Thyroid gland (tissue), 4 donors: ENCODE measurements around the gene RFC1. TPM values are rescaled to one million over a fixed set of nuclear protein-coding genes. Genes with fewer than 3 reads are reported as not detected.
"Not testable (repeated sequence)": the region's sequence is repeated elsewhere in the genome, so short reads cannot be mapped to it uniquely, and the experiment has no call there.

Source experiments
- DNase-seq, 2 donors: peaks; one replicate each; pipeline ENCODE4 v3.0.0-alpha.2; 2019
- H3K27ac ChIP-seq, 3 donors: fragments of 200-600 bp; sonication (generic); 1 replicate in 2 of 3; 2 replicates in 1 of 3; pipeline ENCODE4 v1.5.1; 2016 to 2019; ENCODE audit warnings: mild to moderate bottlenecking in 1 of 3, moderate library complexity in 1 of 3
- H3K27me3 ChIP-seq: fragments of 200-600 bp; sonication (generic); one replicate; pipeline ENCODE4 v1.5.1; 2019
- H3K36me3 ChIP-seq, 2 donors: fragments of 200-600 bp; sonication (generic); one replicate each; pipeline ENCODE4 v1.5.1; 2016 to 2019
- H3K4me1 ChIP-seq, 2 donors: fragments of 200-600 bp; sonication (generic); one replicate each; pipeline ENCODE4 v1.5.1; 2017 to 2019
- H3K4me3 ChIP-seq, 3 donors: fragments of 200-600 bp; sonication (generic); replicated peaks in 1 of 3; 1 replicate in 2 of 3; 2 replicates in 1 of 3; pipeline ENCODE4 v1.5.1; 2016; ENCODE audit warnings: mild to moderate bottlenecking in 1 of 3
- H3K9me3 ChIP-seq: fragments of 200-600 bp; sonication (generic); one replicate; pipeline ENCODE4 v1.5.1; 2017
- POLR2A ChIP-seq, 2 donors: fragments of 450-650 bp; IDR thresholded peaks; one replicate each; pipeline ENCODE4 v1.6.1; 2017; ENCODE audit warnings: antibody characterized with exemption in 2 of 2, mild to moderate bottlenecking in 2 of 2, moderate library complexity in 1 of 2
- WGBS, 2 donors: methylation state at CpG; one replicate each; pipeline ENCODE4 v1.1.5; 2017; 5-methylcytosine and 5-hydroxymethylcytosine counted together
- intact Hi-C: fragments of 100-400 bp; cut with DNase I; formaldehyde crosslinking; loops from one replicate; pipeline ENCODE4 v1.15.1; 2023
- total RNA-seq, 4 donors: library from RNA; depleted of rRNA; stranded (reverse); fragments of >200 nt; gene quantifications; one replicate each; pipeline ENCODE4 v1.2.3, GENCODE V29; 2016
- TF ChIP-seq, protein P1 (sequence below), 6 experiments: fragments of 200-600 bp in 3 of 6; fragments of 450-650 bp in 3 of 6; sonication (generic) in 3 of 6; IDR thresholded peaks; one replicate each; pipeline ENCODE4 v1.5.1; 2016 to 2019; ENCODE audit warnings: antibody characterized with exemption in 6 of 6, mild to moderate bottlenecking in 2 of 6, inconsistent platforms in 1 of 6, moderate library complexity in 1 of 6

RFC1 gene
- total RNA-seq, 4 donors from 2014 or later, result 38.0 to 65.2 (median 46.0) TPM

GRCh38 chr4:39305912-39306677 lies 60.1 kb downstream of the RFC1 start:
- no peak for TF ChIP-seq POLR2A (IDR thresholded peaks at IDR 0.05)
- TF ChIP-seq, protein P1, sequence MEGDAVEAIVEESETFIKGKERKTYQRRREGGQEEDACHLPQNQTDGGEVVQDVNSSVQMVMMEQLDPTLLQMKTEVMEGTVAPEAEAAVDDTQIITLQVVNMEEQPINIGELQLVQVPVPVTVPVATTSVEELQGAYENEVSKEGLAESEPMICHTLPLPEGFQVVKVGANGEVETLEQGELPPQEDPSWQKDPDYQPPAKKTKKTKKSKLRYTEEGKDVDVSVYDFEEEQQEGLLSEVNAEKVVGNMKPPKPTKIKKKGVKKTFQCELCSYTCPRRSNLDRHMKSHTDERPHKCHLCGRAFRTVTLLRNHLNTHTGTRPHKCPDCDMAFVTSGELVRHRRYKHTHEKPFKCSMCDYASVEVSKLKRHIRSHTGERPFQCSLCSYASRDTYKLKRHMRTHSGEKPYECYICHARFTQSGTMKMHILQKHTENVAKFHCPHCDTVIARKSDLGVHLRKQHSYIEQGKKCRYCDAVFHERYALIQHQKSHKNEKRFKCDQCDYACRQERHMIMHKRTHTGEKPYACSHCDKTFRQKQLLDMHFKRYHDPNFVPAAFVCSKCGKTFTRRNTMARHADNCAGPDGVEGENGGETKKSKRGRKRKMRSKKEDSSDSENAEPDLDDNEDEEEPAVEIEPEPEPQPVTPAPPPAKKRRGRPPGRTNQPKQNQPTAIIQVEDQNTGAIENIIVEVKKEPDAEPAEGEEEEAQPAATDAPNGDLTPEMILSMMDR (IDR thresholded peaks at IDR 0.05), result no peak
- no peak overlapping the region for H3K27ac ChIP-seq
- peaks cover 20 to 21% of the 10 kb centered on the region in 2 donors for H3K36me3 ChIP-seq
- H3K4me3 ChIP-seq, result no peak overlapping the region
- WGBS, 2 donors, result 86 to 91% methylated on average over 14 of the region's 14 CpGs
- DNase-seq, result no peak
- H3K9me3 ChIP-seq, result no peaks in the 10 kb centered on the region
- H3K4me1 ChIP-seq, result no peaks in the 10 kb centered on the region
- H3K27me3 ChIP-seq, result no peaks in the 10 kb centered on the region
- intact Hi-C loops, result no loop called here

DNA sequence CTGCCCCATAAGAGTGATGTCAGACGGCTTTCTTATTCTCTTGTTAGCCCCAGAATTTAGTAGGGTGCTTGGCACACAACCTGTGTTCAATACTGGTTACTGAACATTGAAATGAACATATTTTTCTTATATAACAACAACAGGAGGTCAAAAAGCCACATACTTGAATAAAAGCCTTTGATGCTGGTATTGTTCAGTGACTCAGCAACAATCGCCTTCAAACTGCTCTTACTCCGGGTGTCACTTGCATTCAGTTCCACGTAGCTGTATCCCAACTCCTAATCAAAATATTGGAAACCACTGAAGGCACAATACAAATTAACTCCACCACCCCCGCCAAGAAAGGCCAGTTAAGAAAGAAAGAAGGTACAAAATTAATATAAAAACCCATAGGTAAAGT lies 61.5 kb downstream of the RFC1 start:
- 93 to 94% methylated on average over 5 of the region's 5 CpGs for WGBS, 2 donors

GRCh38 chr4:39303871-39304270 lies 62.3 kb downstream of the RFC1 start:
- H3K36me3 ChIP-seq, result peaks cover 18 to 26% of the 10 kb centered on the region in 2 donors
- H3K9me3 ChIP-seq, result no peaks in the 10 kb centered on the region
- H3K4me3 ChIP-seq, result no peak overlapping the region
- H3K4me1 ChIP-seq, result no peaks in the 10 kb centered on the region
- H3K27ac ChIP-seq, result no peak overlapping the region
- TF ChIP-seq, protein P1 (IDR thresholded peaks at IDR 0.05), result no peak
- TF ChIP-seq POLR2A (IDR thresholded peaks at IDR 0.05), result no peak
- 96% methylated on average over 3 of the region's 3 CpGs for WGBS, 2 donors
- no peak for DNase-seq
- intact Hi-C loops, result no loop called here
- no peaks in the 10 kb centered on the region for H3K27me3 ChIP-seq

More for the DNA sequence above, 61.5 kb downstream of the RFC1 start:
- TF ChIP-seq, protein P1 (IDR thresholded peaks at IDR 0.05), result no peak
- TF ChIP-seq POLR2A (IDR thresholded peaks at IDR 0.05), result no peak
- Histone ChIP-seq H3K4me3 (no peak overlapping the region), H3K27me3 (no peaks in the 10 kb centered on the region), H3K9me3 (no peaks in the 10 kb centered on the region), H3K27ac (no peak overlapping the region), H3K36me3 (peaks cover 18 to 23% of the 10 kb centered on the region in 2 donors), H3K4me1 (no peaks in the 10 kb centered on the region)
- DNase-seq, result no peak
- intact Hi-C loops, result no loop called here

DNA sequence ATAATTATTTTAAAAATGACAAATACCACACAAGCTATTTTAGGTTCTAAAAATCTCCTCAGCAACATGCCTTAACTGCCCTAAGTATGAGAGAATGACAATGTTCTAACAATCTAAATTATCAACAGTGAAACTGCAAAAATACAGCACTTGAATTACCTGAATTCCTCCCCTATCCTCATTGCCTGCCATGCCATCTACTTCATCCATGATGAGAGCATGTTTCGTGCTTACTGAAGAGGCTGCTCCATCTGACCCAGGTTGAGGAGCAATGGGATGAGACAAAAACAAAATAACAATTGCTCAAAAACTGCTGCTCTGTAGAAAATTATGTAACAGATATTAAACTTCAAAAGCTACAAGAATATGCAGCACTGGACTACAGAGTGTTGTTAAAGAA lies 63.3 kb downstream of the RFC1 start:
- no peak for DNase-seq
- Histone ChIP-seq H3K9me3 (no peaks in the 10 kb centered on the region), H3K4me1 (no peaks in the 10 kb centered on the region), H3K36me3 (peaks cover 23 to 26% of the 10 kb centered on the region in 2 donors), H3K4me3 (no peak overlapping the region), H3K27ac (no peak overlapping the region), H3K27me3 (no peaks in the 10 kb centered on the region)
- intact Hi-C loops, result no loop called here
- TF ChIP-seq POLR2A (IDR thresholded peaks at IDR 0.05), result no peak
- TF ChIP-seq, protein P1 (IDR thresholded peaks at IDR 0.05), result no peak
- 85 to 88% methylated on average over 1 of the region's 1 CpG for WGBS, 2 donors

GRCh38 chr4:39295784-39296183 lies 70.4 kb downstream of the RFC1 start:
- Histone ChIP-seq H3K36me3 (peaks cover 26 to 38% of the 10 kb centered on the region in 2 donors), H3K27me3 (no peaks in the 10 kb centered on the region), H3K9me3 (no peaks in the 10 kb centered on the region), H3K27ac (no peak overlapping the region), H3K4me1 (no peaks in the 10 kb centered on the region), H3K4me3 (no peak overlapping the region)
- WGBS, 2 donors, result 95 to 97% methylated on average over 8 of the region's 8 CpGs
- intact Hi-C loops, result no loop called here
- no peak for DNase-seq
- no peak for TF ChIP-seq POLR2A (IDR thresholded peaks at IDR 0.05)
- TF ChIP-seq, protein P1 (IDR thresholded peaks at IDR 0.05), result no peak

DNA sequence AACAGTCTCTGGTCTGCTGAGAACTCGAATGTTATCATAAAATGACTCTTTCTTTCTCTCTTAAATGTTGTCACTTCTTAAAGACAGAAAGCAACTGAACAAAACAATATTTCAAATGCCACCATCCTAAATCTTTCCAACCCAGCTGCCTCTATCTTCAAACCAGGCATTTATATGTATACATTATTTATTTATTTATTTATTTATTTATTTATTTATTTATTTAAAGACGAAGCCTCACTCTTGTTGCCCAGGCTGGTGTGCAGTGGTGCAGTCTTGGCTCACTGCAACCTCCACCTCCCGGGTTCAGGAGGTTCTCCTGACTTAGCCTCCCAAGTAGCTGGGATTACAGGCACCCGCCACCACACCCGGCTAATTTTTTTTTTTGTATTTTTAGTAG lies 73.7 kb downstream of the RFC1 start:
- H3K27me3 ChIP-seq, H3K9me3 ChIP-seq, H3K4me1 ChIP-seq, H3K27ac ChIP-seq, DNase-seq, intact Hi-C loops, H3K4me3 ChIP-seq: not testable (repeated sequence)
- 94 to 99% methylated on average over 5 of the region's 5 CpGs for WGBS, 2 donors
- H3K36me3 ChIP-seq, result peaks cover 38 to 46% of the 10 kb centered on the region in 2 donors
